ENCODE data around the gene P2RY14.

P2RY14 gene

GRCh38 chr3:151300539-151300938 is 22.2 kb upstream of the P2RY14 start:
- DNase-seq = no peak

- DNase-seq = no peak
Observed at GRCh38 chr3:151299006-151299405, 20.7 kb upstream of the P2RY14 start.

- no peak for DNase-seq
Observed at GRCh38 chr3:151297429-151297828, 19.1 kb upstream of the P2RY14 start.

- no peak for DNase-seq
Observed at GRCh38 chr3:151296226-151296625, 17.9 kb upstream of the P2RY14 start.

GRCh38 chr3:151293127-151293526 is 14.8 kb upstream of the P2RY14 start:
- no peak for DNase-seq

GRCh38 chr3:151290673-151291072 is 12.3 kb upstream of the P2RY14 start:
- DNase-seq = no peak

- no peak for DNase-seq
Observed at GRCh38 chr3:151289445-151289844, 11.1 kb upstream of the P2RY14 start.

GRCh38 chr3:151285940-151286339 is 7.6 kb upstream of the P2RY14 start:
- no peak for DNase-seq

- DNase-seq = no peak
Observed at GRCh38 chr3:151283907-151284461, 5.6 kb upstream of the P2RY14 start.

GRCh38 chr3:151283387-151283786 is 5.0 kb upstream of the P2RY14 start:
- DNase-seq = no peak

- peak; percentile 26 for DNase-seq
Observed at GRCh38 chr3:151282921-151283320, 4.6 kb upstream of the P2RY14 start.

- no peak for DNase-seq
Observed at GRCh38 chr3:151281671-151282324, 3.5 kb upstream of the P2RY14 start.

- DNase-seq = no peak
Observed at GRCh38 chr3:151276687-151277042, 1.7 kb downstream of the P2RY14 start.

GRCh38 chr3:151276038-151276686 is 2.2 kb downstream of the P2RY14 start:
- DNase-seq = no peak

- DNase-seq = no peak
Observed at GRCh38 chr3:151275091-151275490, 3.3 kb downstream of the P2RY14 start.

- DNase-seq = no peak
Observed at GRCh38 chr3:151269631-151270030, 8.7 kb downstream of the P2RY14 start.

GRCh38 chr3:151268267-151269235 is 9.8 kb downstream of the P2RY14 start:
- DNase-seq = no peak

- no peak for DNase-seq
Observed at GRCh38 chr3:151267066-151267465, 11.3 kb downstream of the P2RY14 start.

- no peak for DNase-seq
Observed at GRCh38 chr3:151265866-151266265, 12.5 kb downstream of the P2RY14 start.

- DNase-seq = no peak
Observed at GRCh38 chr3:151265166-151265565, 13.2 kb downstream of the P2RY14 start.

GRCh38 chr3:151264605-151265004 is 13.7 kb downstream of the P2RY14 start:
- no peak for DNase-seq

- no peak for DNase-seq
Observed at GRCh38 chr3:151262871-151263525, 15.3 kb downstream of the P2RY14 start.

GRCh38 chr3:151259664-151260063 is 18.7 kb downstream of the P2RY14 start:
- no peak for DNase-seq

Data from SHP77 treated with DMSO at 0.1 percent for 48 hours (cell line).